ENCODE measurements around the gene RNF8. TPM values are rescaled to one million over a fixed set of nuclear protein-coding genes. Genes with fewer than 3 reads are reported as not detected.
"Not testable (repeated sequence)": the region's sequence is repeated elsewhere in the genome, so short reads cannot be mapped to it uniquely, and the experiment has no call there.

Gene RNF8
- polyA plus RNA-seq, 4 donors, result 24.4 to 30.5 (median 26.4) TPM

DNA sequence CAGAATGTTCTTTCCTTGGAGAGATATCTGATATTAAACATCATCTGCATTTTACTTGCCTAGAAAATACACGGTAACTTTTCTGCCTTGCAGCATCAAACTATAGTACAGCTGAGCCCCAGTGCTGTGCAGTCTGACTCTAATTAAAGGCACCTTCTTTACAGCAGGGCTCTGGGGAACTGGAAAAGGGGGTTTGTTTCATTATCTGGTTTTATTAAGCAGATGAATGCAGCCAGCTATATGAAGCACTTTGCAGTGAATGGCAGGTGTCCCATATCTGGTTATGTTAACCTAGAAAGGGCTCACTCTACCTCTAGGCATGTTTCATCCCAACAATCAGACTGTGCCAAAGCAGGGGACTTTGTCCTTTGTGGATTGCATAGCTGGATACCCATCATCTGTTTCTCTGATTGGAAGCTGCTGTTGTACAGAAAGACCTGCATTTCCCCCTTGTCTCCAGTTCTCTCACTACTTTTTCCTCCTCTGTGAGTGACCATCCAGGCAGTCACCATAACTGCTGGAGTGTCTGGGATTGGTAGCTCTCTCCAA, 39.7 kb downstream of the RNF8 start:
- no peak for DNase-seq (ENCODE audit: low read depth in 4 of 4, low spot score in 3 of 4)

DNA sequence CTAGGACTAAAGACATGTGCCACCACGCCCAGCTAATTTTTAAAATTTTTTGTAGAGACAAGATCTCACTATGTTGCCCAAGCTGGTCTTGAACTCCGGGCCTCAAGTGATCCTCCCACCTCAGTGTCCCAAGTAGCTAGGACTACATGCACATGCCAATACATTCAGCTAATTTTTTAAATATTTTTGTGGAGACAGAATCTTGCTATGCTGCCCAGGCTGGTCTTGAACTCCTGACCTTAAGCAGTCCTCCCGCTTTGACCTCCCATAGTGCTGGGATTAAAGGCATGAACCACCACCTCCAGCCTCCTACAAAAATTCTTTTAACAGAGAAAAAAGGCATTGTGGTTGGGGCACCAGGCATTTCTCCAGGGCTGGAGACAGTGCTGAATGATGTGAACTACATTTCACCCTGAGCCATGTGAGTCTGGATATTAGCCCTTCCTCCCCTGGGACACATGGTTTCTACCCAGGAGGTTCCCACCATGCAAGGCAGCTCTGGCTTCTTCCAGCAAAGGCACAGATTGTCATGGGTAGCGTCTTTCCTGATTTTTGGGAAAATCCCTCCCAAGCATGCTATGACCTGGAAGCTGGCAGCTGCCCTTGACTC, 42.9 kb downstream of the RNF8 start:
- DNase-seq (ENCODE audit: low read depth in 4 of 4, low spot score in 3 of 4), result no peak

DNA sequence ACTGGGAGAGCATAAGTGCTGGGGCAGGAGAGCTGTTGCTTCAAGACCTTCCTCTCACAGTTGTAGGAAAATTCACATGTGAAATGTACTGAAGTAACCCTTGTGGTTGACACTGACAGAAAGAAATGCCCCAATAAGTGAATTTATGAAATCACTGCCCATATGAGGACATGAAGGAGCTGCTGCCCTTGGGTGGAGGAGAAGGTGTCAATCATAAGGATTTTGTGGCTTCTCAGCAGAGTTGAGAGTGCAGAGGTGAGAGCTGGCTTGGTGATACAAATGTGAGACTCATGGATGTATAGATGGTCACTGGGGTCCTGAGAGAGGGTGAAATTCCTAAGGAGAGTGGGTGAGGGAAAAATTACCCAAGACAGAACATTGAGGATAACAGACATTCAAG, 45.3 kb downstream of the RNF8 start:
- no peak for DNase-seq (ENCODE audit: low read depth in 4 of 4, low spot score in 3 of 4)

DNA sequence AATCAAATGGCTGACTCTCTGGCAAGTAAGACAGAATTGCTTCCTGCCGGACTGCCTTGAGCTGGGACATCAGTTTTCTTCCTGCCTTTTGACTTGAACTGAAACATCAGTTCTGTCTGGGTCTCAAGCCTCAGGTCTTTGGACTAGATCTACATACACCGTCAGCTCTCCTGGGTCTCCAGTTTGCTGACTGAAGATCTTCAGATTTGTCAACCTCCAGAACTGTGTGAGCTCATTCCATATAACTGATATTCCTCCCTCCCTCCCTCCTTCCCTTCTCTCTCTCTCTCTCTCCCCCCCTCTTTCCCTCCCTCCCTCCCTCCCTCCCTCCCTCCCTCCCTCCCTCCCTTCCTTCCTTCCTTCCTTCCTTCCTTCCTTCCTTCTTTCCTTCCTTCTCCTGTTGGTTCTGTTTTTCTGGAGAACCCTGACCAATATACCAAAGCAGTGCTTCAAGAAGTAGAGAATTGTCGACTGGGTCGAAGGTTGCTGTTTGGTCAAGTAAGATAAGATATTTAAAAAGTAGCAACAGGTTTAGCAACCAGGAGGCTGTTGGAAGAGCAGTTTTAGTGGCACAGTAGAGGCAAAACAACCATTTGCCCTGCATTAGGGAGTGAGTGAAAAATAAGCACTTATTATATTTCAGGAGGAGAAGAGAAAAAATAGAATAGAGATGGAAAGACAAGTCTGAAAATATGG, 46.2 kb downstream of the RNF8 start:
- no peak for DNase-seq (ENCODE audit: low read depth in 4 of 4, low spot score in 3 of 4)

DNA sequence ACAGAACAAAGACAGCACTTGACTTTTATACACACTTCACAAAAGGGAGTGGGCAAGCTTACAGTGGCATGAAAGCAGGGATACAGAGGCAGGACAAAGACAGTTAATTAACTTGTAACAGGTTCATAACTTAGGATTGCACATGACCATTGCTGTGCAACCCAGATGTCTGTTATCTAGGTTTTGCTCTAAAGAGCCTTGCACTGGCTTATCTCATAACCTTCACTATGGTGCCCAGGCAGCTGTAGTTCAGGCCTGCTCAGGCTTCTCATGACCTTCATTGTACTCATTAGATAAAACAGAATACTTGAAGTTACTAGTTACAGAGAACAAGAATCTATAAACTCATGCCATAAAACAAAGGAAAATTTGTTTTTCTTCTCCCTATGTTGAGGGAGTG, 47.9 kb downstream of the RNF8 start:
- not testable (repeated sequence) for DNase-seq (ENCODE audit: low read depth in 4 of 4, low spot score in 3 of 4)

DNA sequence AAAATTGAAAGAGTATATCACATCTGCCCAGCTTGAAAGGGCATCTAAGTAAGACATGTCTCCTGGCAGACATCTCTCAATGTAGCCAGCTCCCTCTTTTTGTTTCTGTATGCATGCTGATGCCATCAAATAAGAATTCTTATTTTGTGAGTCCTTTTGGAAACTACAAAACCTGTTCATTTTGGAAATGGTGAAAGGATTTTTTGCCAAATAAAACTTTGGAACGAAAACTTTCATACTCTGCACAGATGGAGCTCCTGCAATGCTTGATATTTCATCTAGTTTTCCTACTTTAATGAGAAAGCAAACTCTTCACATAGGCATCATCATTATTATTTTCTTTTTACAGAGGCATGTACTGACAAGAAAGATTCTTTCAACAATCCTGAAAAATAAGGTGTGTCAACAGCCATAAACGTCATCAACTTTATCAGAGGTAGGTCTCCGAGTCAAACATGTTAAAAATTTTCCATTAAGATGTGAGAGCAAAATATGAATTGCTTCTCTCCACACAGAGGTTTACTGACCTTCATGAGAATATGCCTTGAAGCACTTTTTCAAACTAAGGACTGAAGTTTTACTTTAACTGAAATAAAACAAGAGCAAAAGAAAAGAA, 53.1 kb downstream of the RNF8 start:
- DNase-seq (ENCODE audit: low read depth in 4 of 4, low spot score in 3 of 4), result no peak

DNA sequence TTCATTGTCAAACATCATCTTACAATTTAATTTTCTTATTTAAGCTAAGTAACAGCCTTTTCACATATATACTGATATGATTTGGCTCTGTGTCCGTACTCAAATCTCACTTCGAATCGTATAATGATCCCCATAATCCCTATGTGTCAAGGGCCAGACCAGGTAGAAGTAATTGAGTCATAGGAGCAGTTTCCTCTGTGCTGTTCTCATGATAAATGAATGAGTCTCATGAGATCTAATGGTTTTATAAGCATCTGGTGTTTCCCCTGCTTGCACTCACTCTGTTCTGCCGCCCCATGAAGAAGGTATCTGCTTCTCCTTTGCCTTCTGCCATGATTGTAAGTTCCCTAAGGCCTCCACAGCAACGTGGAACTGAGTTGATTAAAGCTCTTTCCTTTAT, 54.2 kb downstream of the RNF8 start:
- DNase-seq (ENCODE audit: low read depth in 4 of 4, low spot score in 3 of 4), result no peak

DNA sequence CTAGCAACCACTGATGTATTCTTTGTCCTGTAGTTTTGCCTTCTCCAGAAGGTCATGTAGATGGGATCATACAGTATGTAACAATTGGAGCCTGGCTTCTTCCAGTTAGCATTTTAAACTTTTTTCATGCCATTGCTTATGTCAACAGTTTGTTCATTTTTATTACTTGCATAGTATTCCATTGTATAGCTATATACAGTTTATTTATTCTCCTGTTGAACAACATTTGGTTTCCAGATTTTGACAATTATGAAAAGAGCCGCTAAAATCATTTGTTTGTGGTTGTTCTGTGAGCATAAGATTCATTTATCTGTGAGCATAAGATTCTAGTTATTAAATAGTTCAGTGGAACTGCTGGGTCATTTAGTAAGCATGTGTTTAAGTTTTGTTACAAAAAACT, 55.7 kb downstream of the RNF8 start:
- no peak for DNase-seq (ENCODE audit: low read depth in 4 of 4, low spot score in 3 of 4)

DNA sequence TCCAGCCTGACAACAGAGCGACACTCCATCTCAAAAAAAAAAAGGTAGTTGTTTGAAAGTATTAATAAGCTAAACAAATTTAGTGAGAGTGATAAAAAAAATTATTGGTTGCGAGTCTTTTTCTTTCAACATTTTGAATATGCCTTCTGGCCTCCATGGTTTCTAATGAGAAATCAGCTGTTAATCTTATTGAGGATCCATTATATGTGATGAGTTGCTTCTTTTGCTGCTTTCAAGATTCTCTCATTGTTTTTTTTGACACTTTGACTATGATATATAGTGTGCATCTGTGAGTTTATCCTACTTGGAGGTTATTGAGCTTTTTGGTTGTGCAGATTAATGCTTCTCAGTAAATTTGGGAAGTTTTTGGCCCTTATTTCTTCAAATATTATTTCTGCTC, 63.6 kb downstream of the RNF8 start:
- DNase-seq (ENCODE audit: low read depth in 4 of 4, low spot score in 3 of 4), result no peak

DNA sequence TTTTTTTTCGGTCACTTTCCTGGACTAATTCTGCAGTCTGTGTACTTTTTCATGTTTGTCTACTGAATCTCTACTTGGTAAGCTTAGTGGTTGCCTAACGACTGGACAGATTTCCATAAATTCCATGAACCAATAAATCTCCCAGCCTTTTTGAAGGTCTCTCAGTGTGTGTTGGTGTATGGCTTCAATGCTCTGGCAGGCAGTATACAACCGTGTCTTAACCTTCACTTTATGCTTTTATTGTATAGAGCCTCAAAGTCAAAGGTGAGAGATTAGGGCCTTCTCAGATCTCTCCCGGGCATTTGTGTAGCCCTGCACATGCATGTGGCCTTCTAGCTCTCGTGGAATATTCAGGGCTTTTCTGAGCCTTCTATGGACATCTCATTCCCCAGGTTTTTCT, 64.9 kb downstream of the RNF8 start:
- DNase-seq (ENCODE audit: low read depth in 4 of 4, low spot score in 3 of 4), result no peak

DNA sequence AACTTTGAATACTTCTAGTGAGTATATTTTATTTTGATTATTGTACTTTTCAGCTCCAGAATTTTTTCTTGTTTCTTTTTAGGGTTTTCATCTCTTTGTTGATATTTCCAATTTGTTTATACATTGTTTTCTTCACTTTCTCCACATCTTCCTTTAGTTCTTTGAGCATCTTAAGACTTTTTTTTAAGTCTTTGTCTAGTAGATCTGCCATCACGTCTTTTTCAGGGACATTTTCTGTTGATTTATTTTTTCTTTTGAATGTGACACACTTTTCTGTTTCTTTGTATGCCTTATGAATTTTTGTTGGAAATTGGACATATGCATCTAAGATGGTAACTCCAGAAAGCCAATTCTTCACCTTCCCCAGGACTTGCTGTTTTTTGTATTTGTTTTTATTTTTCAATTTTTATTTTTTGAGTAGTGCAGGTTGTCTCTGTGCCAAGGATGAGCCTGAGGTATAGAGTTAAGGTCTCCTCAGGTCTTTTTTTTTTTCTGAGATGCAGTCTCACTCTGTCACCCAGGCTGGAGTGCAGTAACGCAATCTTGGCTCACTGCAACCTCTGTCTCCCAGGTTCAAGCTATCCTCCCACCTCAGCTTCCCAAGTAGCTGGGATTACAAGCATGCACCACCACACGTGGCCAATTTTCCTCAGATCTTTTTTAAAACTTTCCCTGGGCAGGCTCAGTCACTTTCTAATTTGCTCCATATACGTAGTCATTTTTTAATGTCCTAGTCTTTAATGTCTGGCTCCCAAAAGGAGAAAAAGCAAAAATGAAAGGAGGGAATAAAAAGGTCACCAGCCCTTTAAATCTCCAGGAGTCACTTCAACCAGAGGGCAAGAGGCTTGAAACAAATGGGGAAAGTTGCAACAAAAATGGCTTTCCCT, 72.5 kb downstream of the RNF8 start:
- DNase-seq (ENCODE audit: low read depth in 4 of 4, low spot score in 3 of 4), result no peak

DNA sequence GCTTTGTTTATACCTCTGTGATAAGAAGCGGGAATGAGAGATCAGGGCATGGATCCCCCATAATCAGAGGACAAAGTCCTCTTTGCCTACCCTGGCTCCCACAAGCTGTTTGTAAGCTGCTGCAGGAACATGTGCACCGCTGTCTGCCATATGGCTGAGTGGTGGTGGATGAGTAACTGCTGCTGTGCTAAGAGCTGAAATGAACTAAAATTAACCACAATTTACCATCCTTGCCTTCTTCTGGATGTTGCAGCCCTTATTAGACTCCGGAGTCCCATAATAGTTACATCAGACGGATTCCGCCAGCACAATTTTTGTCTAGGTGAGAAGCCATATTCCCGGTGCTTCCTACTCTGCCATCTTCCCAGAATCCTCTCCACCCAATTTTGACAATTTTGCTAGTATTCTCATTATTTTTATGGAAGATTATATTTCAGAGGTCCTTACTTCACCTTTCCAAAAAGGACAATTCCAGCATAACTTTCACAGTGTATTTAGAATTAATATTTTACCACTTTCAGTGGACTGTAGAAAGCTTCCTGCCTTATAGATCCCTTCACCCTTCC, 73.2 kb downstream of the RNF8 start:
- no peak for DNase-seq (ENCODE audit: low read depth in 4 of 4, low spot score in 3 of 4)

DNA sequence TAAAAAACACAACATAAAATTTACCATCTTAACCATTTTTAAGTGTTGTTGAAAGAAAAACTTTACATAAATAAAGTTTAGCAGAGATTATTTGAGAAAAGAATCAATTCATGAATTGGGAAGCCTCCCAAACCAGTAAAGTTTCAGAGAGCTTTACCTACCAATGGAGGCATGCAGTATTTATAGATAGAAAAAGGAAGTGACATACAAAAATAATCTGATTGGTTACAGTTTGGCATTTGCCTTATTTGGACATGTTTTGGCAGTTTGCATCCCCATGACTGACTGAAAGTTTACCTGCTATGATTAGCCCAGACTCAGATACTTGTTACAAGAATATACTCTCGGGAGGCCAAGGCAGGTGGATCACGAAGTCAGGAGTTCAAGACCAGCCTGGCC, 75.6 kb downstream of the RNF8 start:
- DNase-seq (ENCODE audit: low read depth in 4 of 4, low spot score in 3 of 4), result no peak

DNA sequence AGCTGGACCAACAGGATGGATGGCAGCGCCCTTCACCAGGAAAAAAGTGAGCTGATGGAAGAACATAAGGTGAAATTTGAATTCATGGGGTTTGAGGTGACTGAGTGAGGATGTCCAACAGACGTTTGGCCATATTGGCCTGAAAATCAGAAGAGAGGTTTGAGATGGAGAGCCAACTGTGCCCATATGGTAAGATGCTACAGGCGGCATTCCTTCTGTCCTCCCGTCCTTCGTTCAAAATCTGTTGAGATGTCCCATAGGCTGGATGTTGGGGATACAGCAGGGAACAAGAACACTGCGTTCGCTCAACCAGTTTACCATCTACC, 78.8 kb downstream of the RNF8 start:
- DNase-seq (ENCODE audit: low read depth in 4 of 4, low spot score in 3 of 4), result no peak

DNA sequence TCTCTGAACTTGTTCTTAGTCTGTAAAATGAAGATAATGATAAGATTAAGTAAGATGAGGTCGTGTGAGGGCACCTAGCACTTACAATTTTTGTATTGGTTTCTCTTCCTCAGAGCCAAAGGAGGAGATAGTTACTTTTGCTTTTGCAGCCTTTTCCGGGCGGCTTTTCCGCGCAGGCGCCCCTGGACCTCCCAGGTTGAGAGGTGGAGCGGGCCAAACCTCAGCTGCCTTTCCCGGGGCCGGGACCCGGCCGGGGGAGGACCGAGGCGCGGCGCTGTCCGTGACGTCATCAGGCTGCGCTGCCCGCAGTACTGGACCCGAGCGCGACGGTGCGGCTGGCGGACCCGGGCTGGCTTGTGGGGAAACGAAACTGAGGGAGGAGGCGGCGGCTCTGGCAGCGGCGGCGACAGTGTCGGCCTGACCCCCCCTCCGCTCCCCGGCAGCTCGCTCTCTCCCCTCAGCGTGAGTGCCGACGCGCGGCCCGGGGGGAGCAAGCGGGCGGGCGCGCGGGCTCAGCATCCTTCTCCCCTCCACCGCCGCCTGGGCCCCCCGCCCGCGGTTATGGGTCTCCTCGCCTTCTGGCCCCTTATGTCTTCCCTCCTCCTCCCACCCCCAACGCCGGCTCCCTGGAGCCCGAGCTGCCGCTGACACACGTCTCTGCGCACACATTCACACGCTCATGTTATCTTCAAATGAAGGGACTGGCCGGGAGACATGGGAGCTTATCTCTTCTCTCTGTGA, 79.3 kb downstream of the RNF8 start, which contains the start of gene CMTR1:
CMTR1 (plus strand) TSS at position 306 of the 741 bp plus-strand sequence. CDS start 2,409 bp downstream, outside the sequence.
- DNase-seq (ENCODE audit: low read depth in 4 of 4, low spot score in 3 of 4), result peak; percentile 75 to 79 (median 77)

DNA sequence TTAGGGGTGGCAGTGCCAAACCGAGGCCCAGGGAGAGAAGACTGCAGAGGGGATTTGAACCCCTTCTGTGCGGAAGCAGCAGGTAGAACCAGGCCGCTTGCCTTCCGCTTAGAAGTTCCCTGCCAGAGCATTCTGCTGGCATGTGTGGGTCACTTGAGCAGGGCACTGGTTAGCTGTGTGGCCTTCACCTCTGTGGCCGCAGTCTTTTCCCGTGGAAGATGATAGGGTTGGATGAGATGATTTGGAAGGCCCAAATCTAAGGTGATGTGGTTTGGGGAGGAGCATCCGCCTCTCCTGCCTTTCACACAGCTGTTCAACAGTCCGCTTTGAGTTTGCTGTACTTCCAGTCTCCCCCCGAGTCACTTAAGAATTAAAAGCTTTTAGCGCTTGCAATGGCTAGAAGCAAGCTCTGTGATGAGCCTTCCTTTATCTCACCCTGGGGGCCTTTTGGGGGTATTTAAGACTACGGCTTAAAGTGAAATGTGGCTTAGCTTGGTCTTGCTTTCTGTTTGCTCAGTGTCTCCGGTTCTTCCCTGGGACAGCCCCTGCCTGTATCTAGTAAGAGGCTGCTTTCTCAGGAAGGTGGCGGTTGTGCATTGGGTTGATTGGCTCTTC, 80.0 kb downstream of the RNF8 start:
- no peak for DNase-seq (ENCODE audit: low read depth in 4 of 4, low spot score in 3 of 4)

DNA sequence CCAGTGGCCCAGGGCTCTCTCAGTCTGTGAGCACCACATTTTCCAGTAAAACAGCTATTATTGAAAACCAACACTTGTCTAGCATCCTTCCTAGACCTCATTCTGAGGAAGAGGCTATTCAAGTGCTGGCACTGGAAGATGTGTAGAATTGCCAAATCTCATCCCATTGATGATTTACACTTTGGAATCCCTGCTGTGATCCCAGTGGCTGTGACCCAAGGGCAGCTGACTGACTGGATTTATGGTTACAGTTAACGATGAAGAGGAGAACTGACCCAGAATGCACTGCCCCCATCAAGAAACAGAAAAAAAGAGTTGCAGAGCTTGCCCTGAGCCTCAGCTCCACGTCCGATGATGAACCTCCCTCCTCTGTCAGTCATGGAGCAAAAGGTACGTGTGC, 81.6 kb downstream of the RNF8 start:
- DNase-seq (ENCODE audit: low read depth in 4 of 4, low spot score in 3 of 4), result no peak

DNA sequence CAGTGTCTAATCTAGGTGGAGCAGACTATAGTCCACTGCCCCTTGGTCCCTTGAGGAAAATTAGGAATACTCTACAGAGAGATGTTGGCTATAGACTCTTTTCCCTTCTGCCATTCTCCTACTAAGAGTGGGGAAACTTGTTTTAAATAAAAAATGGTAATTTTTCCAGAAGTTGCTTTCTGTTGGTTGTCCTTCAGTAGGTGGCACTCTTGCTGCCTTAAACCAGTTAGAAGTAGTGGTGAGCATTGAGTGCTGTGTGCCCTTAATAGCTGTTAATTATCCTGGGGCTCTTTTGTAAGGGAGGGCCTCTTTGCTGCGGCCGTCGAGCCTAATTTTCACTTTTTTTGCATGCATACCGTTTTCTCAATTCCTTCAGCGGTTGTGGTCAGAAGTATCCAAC, 82.0 kb downstream of the RNF8 start:
- DNase-seq (ENCODE audit: low read depth in 4 of 4, low spot score in 3 of 4), result no peak

DNA sequence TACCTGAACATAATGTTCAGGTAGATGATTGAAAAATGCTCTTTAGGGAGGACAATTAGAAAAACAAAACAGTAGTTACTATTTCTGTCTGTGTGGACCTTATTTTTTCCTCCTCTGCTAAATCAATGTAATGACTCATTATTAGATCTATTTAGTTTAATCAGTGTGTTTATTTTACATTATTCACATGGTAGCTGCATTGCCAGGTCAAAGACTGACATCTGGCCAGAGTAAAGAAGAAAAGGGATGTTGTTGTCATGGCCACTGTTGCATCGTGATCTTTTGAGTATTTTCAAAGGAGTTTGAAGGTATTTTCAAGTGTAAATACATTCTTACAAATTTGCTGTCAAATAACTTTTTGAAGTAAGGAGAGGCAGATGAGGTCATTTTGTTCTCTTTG, 85.1 kb downstream of the RNF8 start:
- no peak for DNase-seq (ENCODE audit: low read depth in 4 of 4, low spot score in 3 of 4)

DNA sequence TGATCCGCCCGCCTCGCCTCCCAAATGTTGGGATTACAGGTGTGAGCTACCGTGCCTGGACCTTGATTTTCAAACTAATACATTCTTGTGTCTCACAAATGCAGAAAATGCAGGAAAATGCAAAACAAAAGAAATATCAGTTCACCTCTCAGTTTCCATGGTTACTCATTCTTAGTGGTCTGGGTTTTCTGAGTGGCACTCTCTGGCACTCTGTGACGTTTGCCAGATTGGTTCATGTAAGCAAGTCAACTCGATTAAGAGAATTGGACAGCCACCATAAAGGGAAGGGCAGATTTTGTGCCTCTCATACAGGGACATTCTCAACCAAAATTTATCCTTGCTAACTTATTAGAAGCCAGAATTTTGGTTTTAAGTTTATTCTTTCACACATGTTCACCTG, 87.9 kb downstream of the RNF8 start:
- DNase-seq (ENCODE audit: low read depth in 4 of 4, low spot score in 3 of 4), result no peak

Data from left renal pelvis (tissue), 4 donors.